H1 (cell line): ENCODE data around the gene AP5Z1. TPM values are rescaled to one million over a fixed set of nuclear protein-coding genes. Genes with fewer than 3 reads are reported as not detected.

Source experiments
- CTCF ChIA-PET: fragments of 300-600 bp; sonication (Branson Sonifier 250); formaldehyde crosslinking; loops from one replicate; lab custom pipeline; 2021; ENCODE audit not compliant: partially characterized antibody; lab: Charles Lee
- POLR2A ChIA-PET: fragments of 300-600 bp; sonication (Branson Sonifier 250); formaldehyde crosslinking; loops from one replicate; lab custom pipeline; 2021; ENCODE audit warnings: inconsistent platforms; ENCODE audit not compliant: partially characterized antibody; lab: Charles Lee
- DNase-seq, 2 experiments: peaks; one replicate each; pipeline versions ENCODE4 v3.0.0 to v3.0.0-alpha.2; 2010 to 2022; ENCODE audit warnings: low spot score in 2 of 2, low read depth in 1 of 2, mixed read lengths in 1 of 2
- FAIRE-seq: peaks from 2 replicates; lab custom pipeline; 2011; peaks lifted over from hg19 to GRCh38; lab: Jason Lieb, UNC
- H2AFZ ChIP-seq: 2 replicates; pipeline ENCODE4 v1.8.1; 2012; ENCODE audit warnings: low read length, inconsistent platforms
- H2AK5ac ChIP-seq: 2 replicates; pipeline ENCODE4 v1.6.1; 2013; ENCODE audit warnings: low read depth, low read length
- H2BK120ac ChIP-seq: replicated peaks from 2 replicates; pipeline ENCODE3; 2013; ENCODE audit warnings: low read depth, low read length, inconsistent platforms
- H2BK12ac ChIP-seq: 2 replicates; pipeline ENCODE4 v1.6.1; 2013; ENCODE audit warnings: low read depth, low read length
- H2BK15ac ChIP-seq: 2 replicates; pipeline ENCODE4 v1.6.1; 2013; ENCODE audit warnings: low read length
- H2BK20ac ChIP-seq: 2 replicates; pipeline ENCODE4 v1.6.1; 2013; ENCODE audit warnings: low read length
- H2BK5ac ChIP-seq: 2 replicates; pipeline ENCODE4 v1.6.1; 2013; ENCODE audit warnings: low read depth, low read length
- H3K14ac ChIP-seq: 2 replicates; pipeline ENCODE4 v1.6.1; 2013; ENCODE audit warnings: inconsistent platforms; ENCODE audit not compliant: insufficient read length
- H3K18ac ChIP-seq: 2 replicates; pipeline ENCODE4 v1.6.1; 2013; ENCODE audit warnings: low read length; ENCODE audit errors: extremely low read depth
- H3K23ac ChIP-seq: 2 replicates; pipeline ENCODE4 v1.6.1; 2013; ENCODE audit warnings: inconsistent platforms; ENCODE audit not compliant: insufficient read length
- H3K23me2 ChIP-seq: 2 replicates; pipeline ENCODE4 v1.6.1; 2013; ENCODE audit warnings: low read depth, low read length
- H3K27ac ChIP-seq: 2 replicates; pipeline ENCODE4 v1.6.1; 2011; ENCODE audit warnings: low read depth, low read length, inconsistent platforms
- H3K27me3 ChIP-seq, 4 experiments: replicated peaks in 1 of 4; 1 replicate in 1 of 4; 2 replicates in 3 of 4; pipeline versions ENCODE4 v1.6.1 to v1.8.1; 2011 to 2013; ENCODE audit warnings: low read length in 3 of 4, mild to moderate bottlenecking in 3 of 4, inconsistent platforms in 2 of 4, mixed read lengths in 2 of 4, moderate library complexity in 1 of 4; ENCODE audit not compliant: control insufficient read depth in 3 of 4, insufficient read depth in 3 of 4; ENCODE audit errors: extremely low read depth in 1 of 4
- H3K36me3 ChIP-seq, 4 experiments: 2 replicates each; pipeline versions ENCODE4 v1.6.1 to v1.8.1; 2011 to 2013; ENCODE audit warnings: mild to moderate bottlenecking in 4 of 4, low read length in 3 of 4, moderate library complexity in 2 of 4, control low read depth in 1 of 4, inconsistent platforms in 1 of 4; ENCODE audit not compliant: insufficient read depth in 4 of 4, control insufficient read depth in 2 of 4
- H3K4ac ChIP-seq: replicated peaks from 2 replicates; pipeline ENCODE3; 2013; ENCODE audit warnings: low read length, low read depth, mixed read lengths, inconsistent platforms; ENCODE audit not compliant: insufficient read length
- H3K4me1 ChIP-seq, 4 experiments: replicated peaks in 1 of 4; 1 replicate in 1 of 4; 2 replicates in 3 of 4; pipeline versions ENCODE4 v1.6.1 to v1.8.1; 2011 to 2013; ENCODE audit warnings: low read length in 3 of 4, inconsistent platforms in 2 of 4, mixed read lengths in 1 of 4; ENCODE audit not compliant: insufficient read depth in 4 of 4, control insufficient read depth in 3 of 4
- H3K4me2 ChIP-seq, 2 experiments: 2 replicates each; pipeline versions ENCODE4 v1.6.1 to v1.8.1; 2011 to 2013; ENCODE audit warnings: low read depth in 2 of 2, low read length in 2 of 2, control low read depth in 1 of 2, inconsistent platforms in 1 of 2, mild to moderate bottlenecking in 1 of 2; ENCODE audit not compliant: insufficient read depth in 1 of 2
- H3K4me3 ChIP-seq, 4 experiments: fragments of 200-600, 300-600 bp in 1 of 4; sonication (generic), shearing (Covaris generic), sonication (Bioruptor Twin) in 1 of 4; 2 replicates each; pipeline versions ENCODE4 v1.5.1 to v1.8.1; 2011 to 2016; ENCODE audit warnings: low read length in 4 of 4, low read depth in 3 of 4, control low read depth in 2 of 4, inconsistent platforms in 2 of 4, mild to moderate bottlenecking in 2 of 4, mixed read lengths in 1 of 4, moderate library complexity in 1 of 4; ENCODE audit not compliant: insufficient read depth in 2 of 4; ENCODE audit errors: extremely low read depth in 1 of 4
- H3K56ac ChIP-seq: replicated peaks from 2 replicates; pipeline ENCODE3; 2013; ENCODE audit warnings: low read depth, mild to moderate bottlenecking, mixed read lengths, low read length, inconsistent platforms; ENCODE audit not compliant: insufficient read length
- H3K79me1 ChIP-seq: 2 replicates; pipeline ENCODE4 v1.6.1; 2013; ENCODE audit warnings: low read depth, low read length, control low read depth
- H3K79me2 ChIP-seq, 2 experiments: 2 replicates each; pipeline versions ENCODE4 v1.6.1 to v1.8.1; 2012 to 2013; ENCODE audit warnings: low read length in 2 of 2, mild to moderate bottlenecking in 2 of 2, inconsistent platforms in 1 of 2; ENCODE audit not compliant: insufficient read depth in 2 of 2, control insufficient read depth in 1 of 2
- H3K9ac ChIP-seq, 4 experiments: replicated peaks in 1 of 4; 1 replicate in 1 of 4; 2 replicates in 3 of 4; pipeline versions ENCODE4 v1.6.1 to v1.8.1; 2011 to 2013; ENCODE audit warnings: low read depth in 3 of 4, low read length in 3 of 4, control low read depth in 2 of 4, mild to moderate bottlenecking in 2 of 4, moderate library complexity in 2 of 4, inconsistent platforms in 1 of 4; ENCODE audit errors: extremely low read depth in 1 of 4
- H3K9me3 ChIP-seq, 2 experiments: 2 replicates each; pipeline versions ENCODE4 v1.6.1 to v1.8.1; 2012 to 2013; ENCODE audit warnings: mild to moderate bottlenecking in 2 of 2, moderate library complexity in 2 of 2, control low read depth in 1 of 2, inconsistent platforms in 1 of 2, low read depth in 1 of 2, low read length in 1 of 2, mixed read lengths in 1 of 2; ENCODE audit not compliant: insufficient read depth in 2 of 2
- H4K20me1 ChIP-seq, 2 experiments: replicated peaks in 1 of 2; 2 replicates each; pipeline versions ENCODE3 to v1.8.1; 2011 to 2013; ENCODE audit warnings: inconsistent platforms in 2 of 2, low read length in 2 of 2, mild to moderate bottlenecking in 1 of 2; ENCODE audit not compliant: insufficient read depth in 2 of 2, control insufficient read depth in 1 of 2
- H4K5ac ChIP-seq: 2 replicates; pipeline ENCODE4 v1.6.1; 2013; ENCODE audit warnings: low read length, low read depth, mixed read lengths, inconsistent platforms; ENCODE audit not compliant: insufficient read length
- H4K8ac ChIP-seq: 2 replicates; pipeline ENCODE4 v1.8.0; 2013; ENCODE audit warnings: mild to moderate bottlenecking, moderate library complexity, low read length, inconsistent platforms; ENCODE audit not compliant: insufficient read depth; ENCODE audit errors: extremely low read depth
- H4K91ac ChIP-seq: replicated peaks from 2 replicates; pipeline ENCODE3; 2013; ENCODE audit warnings: low read length, mixed read lengths, inconsistent platforms; ENCODE audit not compliant: insufficient read length
- POLR2AphosphoS5 ChIP-seq: IDR thresholded peaks from 2 replicates; pipeline ENCODE4 v1.6.1; 2011; ENCODE audit warnings: low read depth, low read length
- SAP30 ChIP-seq: fragments of 300-600 bp; sonication (generic); IDR thresholded peaks from 2 replicates; pipeline ENCODE4 v1.7.1; 2012; ENCODE audit warnings: low read length, moderate library complexity, mild to moderate bottlenecking, inconsistent platforms; ENCODE audit not compliant: insufficient read depth, insufficient replicate concordance
- WGBS, 2 experiments: shearing (Covaris generic) in 1 of 2; methylation state at CpG; one replicate each; pipeline versions ENCODE4 v1.1.6 to v1.1.7; 2013 to 2015; ENCODE audit warnings: low lambda C conversion rate in 2 of 2, mixed read lengths in 2 of 2, inconsistent platforms in 1 of 2, low coverage in 1 of 2, missing lambda C conversion rate in 1 of 2; ENCODE audit not compliant: insufficient replicate concordance in 2 of 2, insufficient coverage in 1 of 2, insufficient read length in 1 of 2; ENCODE audit errors: extremely low coverage in 1 of 2, missing lambda C conversion rate in 1 of 2; 5-methylcytosine and 5-hydroxymethylcytosine counted together
- polyA plus RNA-seq, 7 experiments: library from polyadenylated mRNA; depleted of rRNA in 3 of 7; stranded (reverse) in 5 of 7; unstranded in 2 of 7; fragments of >200 nt in 5 of 7; fragments of 200-250 nt in 2 of 7; gene quantifications; 1 replicate in 5 of 7; 2 replicates in 1 of 7; 4 replicates in 1 of 7; pipeline versions ENCODE4 v1.2.1 to v1.2.3, GENCODE V29; 2011 to 2013; ENCODE audit warnings: missing spikeins in 2 of 7, mixed read lengths in 2 of 7
- total RNA-seq: library from RNA; stranded (reverse); fragmentation: NEBNext Ultra II Directional; extraction: Animal tissue kit (Norgen Biotek cat#: 25700); gene quantifications from 2 replicates; pipeline ENCODE4 v1.2.1, GENCODE V29; 2021

The AP5Z1 gene
- total and polyA plus RNA-seq, 2 of the 8 experiments (the other 6 are each of a cell fraction or from before 2014, with no cell fraction given) = 24.0 to 24.7 TPM

GRCh38 chr7:4775848-4776623, 613 bp downstream of the AP5Z1 start:
- CTCF ChIA-PET = interaction anchor here (0.5 to 3.0 kb wide), 7 partner anchors 10 to 310 kb away, joined by 3 to 10 read pairs (median 4); no protein-coding TSS in a partner anchor
- H2AFZ ChIP-seq = 0 out of 2 replicates have a peak overlapping the region, but pooled peaks have one; percentile 5
- H3K27ac ChIP-seq = peak overlapping the region; percentile 54; the same call in 1 of the 2 replicates
- H3K36me3 ChIP-seq = peaks cover 0 to 3% (median 2%) of the 10 kb centered on the region in 4 experiments; a peak in 2 of 8 replicates
- no peak overlapping the region for H2BK120ac ChIP-seq
- peaks cover 2% of the 10 kb centered on the region for H3K79me1 ChIP-seq
- peaks cover 7% of the 10 kb centered on the region; the same call in 1 of the 2 replicates for H3K23me2 ChIP-seq
- H2AK5ac ChIP-seq = no peak overlapping the region
- no peak overlapping the region for H2BK5ac ChIP-seq
- H3K9ac ChIP-seq = peak overlapping the region; percentile 66 to 82 (median 80)
- H4K5ac ChIP-seq = no peak overlapping the region
- H3K27me3 ChIP-seq = 0 out of 7 replicates have a peak, but pooled peaks cover 0 to 2% (median 0%) of the 10 kb centered on the region in 4 experiments
- DNase-seq = no peak
- peak overlapping the region; percentile 98 to 100 for H3K4me2 ChIP-seq
- H2BK15ac ChIP-seq = no peak overlapping the region
- POLR2A ChIA-PET = interaction anchor here (0.7 to 2.6 kb wide), 10 partner anchors 9 to 819 kb away, joined by 3 to 10 read pairs (median 4); no protein-coding TSS in a partner anchor
- H3K4me3 ChIP-seq = peak overlapping the region; percentile 82 to 99 (median 98)
- FAIRE-seq = no peak
- H4K20me1 ChIP-seq = peaks cover 0 to 1% of the 10 kb centered on the region in 2 experiments
- peak overlapping the region; percentile 93 for H4K8ac ChIP-seq
- H3K79me2 ChIP-seq = peaks cover 0 to 24% of the 10 kb centered on the region in 2 experiments; a peak in 2 of 4 replicates
- no peak overlapping the region for H3K4ac ChIP-seq
- peaks cover 0 to 5% (median 4%) of the 10 kb centered on the region in 4 experiments; a peak in 3 of 7 replicates for H3K4me1 ChIP-seq
- WGBS, 2 experiments = 20% methylated on average over 23 of the region's 32 CpGs; no CpG with 5 or more reads in 1 of the 2 experiments
- H4K91ac ChIP-seq = no peak overlapping the region
- no peak overlapping the region for H2BK20ac ChIP-seq
- H3K23ac ChIP-seq = no peak overlapping the region
- H3K14ac ChIP-seq = no peak overlapping the region
- TF ChIP-seq SAP30 (peak; percentile 56), POLR2AphosphoS5 (no peak)
- TF ChIP-seq, all 59 proteins: peak for 1
- no peak overlapping the region for H2BK12ac ChIP-seq
- H3K56ac ChIP-seq = no peak overlapping the region
- no peak overlapping the region for H3K18ac ChIP-seq
- no peaks in the 10 kb centered on the region for H3K9me3 ChIP-seq
